GM21381 (cell line): ENCODE results near the gene RXRG.

Experiments used
- ATAC-seq: cut with Tn5 transposase; IDR thresholded peaks from one replicate; pipeline ENCODE4 v1.9.1; 2021; ENCODE audit warnings: mild to moderate bottlenecking, moderate library complexity; ENCODE audit not compliant: unreplicated experiment

Gene RXRG

GRCh38 chr1:165371588-165372225 is 73.2 kb downstream of the RXRG start:
- ATAC-seq = no peak

GRCh38 chr1:165369255-165369848 is 75.6 kb downstream of the RXRG start:
- peak; percentile 58 for ATAC-seq

- peak; percentile 75 for ATAC-seq
Measured at GRCh38 chr1:165367375-165367993, 77.4 kb downstream of the RXRG start.

- ATAC-seq = no peak
Measured at GRCh38 chr1:165365341-165365740, 79.6 kb downstream of the RXRG start.

GRCh38 chr1:165364568-165365133 is 80.3 kb downstream of the RXRG start:
- no peak for ATAC-seq

- no peak for ATAC-seq
Measured at GRCh38 chr1:165356876-165357275, 88.0 kb downstream of the RXRG start.

- ATAC-seq = no peak
Measured at GRCh38 chr1:165355977-165356811, 88.7 kb downstream of the RXRG start, which contains the start of gene LMX1A. Gene LMX1A (minus strand): TSS chr1:165356715. CDS start chr1:165355559, 1,156 bp downstream.

- ATAC-seq = no peak
Measured at GRCh38 chr1:165355139-165355976, 89.6 kb downstream of the RXRG start.

- ATAC-seq = no peak
Measured at GRCh38 chr1:165354739-165355138, 90.2 kb downstream of the RXRG start.

GRCh38 chr1:165353731-165354671 is 90.9 kb downstream of the RXRG start:
- ATAC-seq = no peak

- ATAC-seq = no peak
Measured at GRCh38 chr1:165352442-165353293, 92.3 kb downstream of the RXRG start.

- no peak for ATAC-seq
Measured at GRCh38 chr1:165351863-165352441, 93.0 kb downstream of the RXRG start.
